GM21619 (cell line): ENCODE measurements around the gene MBD5.

Experiments used
- ATAC-seq: cut with Tn5 transposase; IDR thresholded peaks from one replicate; pipeline ENCODE4 v1.9.1; 2021; ENCODE audit not compliant: unreplicated experiment

Gene MBD5

GRCh38 chr2:148300544-148300943, 279.7 kb downstream of the MBD5 start:
- no peak for ATAC-seq

- no peak for ATAC-seq
Observed at GRCh38 chr2:148301362-148301761, 280.5 kb downstream of the MBD5 start.

DNA sequence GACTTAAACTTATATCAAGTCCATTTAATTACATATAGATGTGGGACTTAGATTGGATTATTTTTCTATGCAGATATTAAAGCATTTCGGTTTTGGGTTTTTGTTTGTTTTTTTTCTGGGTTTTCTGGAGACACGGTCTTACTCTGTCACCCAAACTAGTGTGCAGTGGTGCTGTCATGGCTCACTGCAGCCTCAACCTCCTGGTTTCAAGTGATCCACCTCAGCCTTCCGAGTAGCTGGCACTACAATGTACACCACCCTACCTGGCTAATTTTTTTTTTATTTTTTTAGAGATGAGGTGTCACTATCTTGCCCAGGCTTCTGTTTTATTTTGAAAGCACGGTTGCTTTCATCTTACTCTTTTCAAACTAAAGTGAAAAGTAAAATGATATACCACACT, 281.6 kb downstream of the MBD5 start:
- ATAC-seq = no peak

- ATAC-seq = no peak
Observed at GRCh38 chr2:148303161-148303560, 282.3 kb downstream of the MBD5 start.

DNA sequence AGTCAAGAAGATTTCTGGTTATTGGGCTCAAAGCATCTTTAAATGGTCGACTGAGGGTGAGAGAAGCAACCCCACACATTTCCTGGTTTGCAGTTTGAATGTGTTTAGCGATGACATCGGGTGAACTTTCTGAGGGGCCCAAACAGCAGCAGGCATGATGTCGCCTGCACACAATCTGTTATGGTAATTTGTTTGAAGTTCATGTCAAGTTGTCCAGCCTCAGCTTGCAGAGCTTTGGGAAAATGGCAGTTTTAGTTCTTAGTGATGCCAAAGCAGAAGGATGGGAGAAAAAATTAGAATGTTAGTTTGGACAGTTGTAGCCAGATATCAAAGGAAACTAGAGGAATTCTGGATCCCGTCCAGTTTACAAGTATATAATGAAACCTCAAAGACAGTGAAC, 284.6 kb downstream of the MBD5 start:
- ATAC-seq = no peak

GRCh38 chr2:148306027-148306426, 285.1 kb downstream of the MBD5 start:
- no peak for ATAC-seq

- ATAC-seq = no peak
Observed at GRCh38 chr2:148317598-148317997, 296.7 kb downstream of the MBD5 start.

DNA sequence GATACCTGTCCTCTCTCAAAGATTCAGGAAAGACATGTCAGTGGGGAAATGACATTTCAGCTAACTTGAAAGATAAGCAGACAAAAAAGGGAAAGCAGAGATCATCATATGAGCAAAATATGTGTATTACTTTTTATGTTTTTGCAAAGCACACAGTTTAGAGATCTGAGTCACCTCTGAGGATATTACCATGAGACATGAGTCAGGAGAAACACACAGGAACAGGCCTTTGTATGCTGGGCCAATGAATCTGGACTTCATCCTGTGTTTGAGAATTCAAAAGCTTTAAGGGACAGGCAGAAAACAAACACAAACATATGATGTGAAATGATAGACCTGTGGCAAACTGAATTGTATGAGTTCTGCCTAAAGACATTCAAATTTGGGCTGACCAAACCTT, 317.6 kb downstream of the MBD5 start:
- ATAC-seq = no peak

- no peak for ATAC-seq
Observed at GRCh38 chr2:148342086-148342485, 321.2 kb downstream of the MBD5 start.

DNA sequence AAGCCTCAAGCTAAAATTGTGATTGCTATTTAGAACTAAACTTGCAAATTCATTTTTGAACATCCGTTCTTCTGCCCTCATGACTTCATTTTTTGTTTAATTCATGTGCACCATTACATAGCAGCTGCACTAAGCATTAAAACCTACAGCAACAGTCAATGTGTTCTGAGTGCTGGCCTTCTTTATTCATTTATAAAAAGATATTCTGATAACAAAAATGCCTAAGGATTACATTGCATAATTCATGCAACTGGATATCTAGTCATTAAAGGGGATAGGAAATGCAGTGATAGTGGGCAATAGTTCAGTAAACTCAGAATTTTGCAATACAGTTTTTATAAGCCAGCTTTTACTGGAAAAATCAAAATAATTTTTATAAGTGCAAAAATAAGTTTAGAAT, 329.3 kb downstream of the MBD5 start:
- ATAC-seq = no peak

GRCh38 chr2:148351437-148352143, 330.7 kb downstream of the MBD5 start:
- ATAC-seq = no peak

DNA sequence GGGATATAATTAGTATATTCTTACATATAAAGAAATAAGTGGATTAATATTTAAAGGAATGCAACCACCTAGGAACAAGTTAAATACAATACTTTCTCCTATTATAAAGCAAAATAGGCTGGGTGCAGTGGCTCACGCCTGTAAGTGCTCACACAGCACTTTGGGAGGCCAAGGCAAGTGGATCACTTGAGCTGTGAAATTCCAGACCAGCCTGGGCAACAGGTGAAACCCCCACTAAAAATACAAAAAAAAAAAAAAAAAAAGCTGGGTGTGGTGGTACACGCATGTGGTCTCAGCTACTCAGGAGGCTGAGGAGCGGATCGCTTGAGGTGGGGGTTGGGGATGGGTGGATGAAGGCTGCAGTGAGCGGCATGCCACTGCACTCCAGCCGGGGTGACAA, 337.5 kb downstream of the MBD5 start:
- no peak for ATAC-seq

- no peak for ATAC-seq
Observed at GRCh38 chr2:148360662-148361061, 339.8 kb downstream of the MBD5 start.

DNA sequence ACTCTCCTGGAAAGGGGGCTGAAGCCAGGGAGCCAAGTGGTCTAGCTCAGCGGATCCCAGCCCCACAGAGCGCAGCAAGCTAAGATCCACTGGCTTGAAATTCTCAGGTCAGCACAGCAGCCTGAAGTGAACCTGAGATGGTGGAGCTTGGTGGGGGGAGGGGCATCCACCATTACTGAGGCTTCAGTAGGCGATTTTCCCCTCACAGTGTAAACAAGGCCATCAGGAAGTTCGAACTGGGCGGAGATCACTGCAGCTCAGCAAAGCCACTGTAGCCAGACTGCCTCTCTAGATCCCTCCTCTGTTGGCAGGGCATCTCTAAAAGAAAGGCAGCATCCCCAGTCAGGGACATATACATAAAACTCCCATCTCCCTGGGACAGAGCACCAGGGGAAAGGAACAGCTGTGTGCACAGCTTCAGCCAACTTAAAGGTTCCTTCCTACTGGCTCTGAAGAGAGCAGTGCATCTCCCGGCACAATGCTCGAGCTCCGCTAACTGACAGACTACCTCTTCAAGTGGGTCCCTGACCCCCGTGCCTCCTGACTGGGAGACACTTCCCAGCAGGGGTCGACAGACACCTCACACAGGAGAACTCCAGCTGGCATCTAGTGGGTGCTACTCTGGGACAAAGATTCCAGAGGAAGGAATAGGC, 341.4 kb downstream of the MBD5 start:
- ATAC-seq = no peak

DNA sequence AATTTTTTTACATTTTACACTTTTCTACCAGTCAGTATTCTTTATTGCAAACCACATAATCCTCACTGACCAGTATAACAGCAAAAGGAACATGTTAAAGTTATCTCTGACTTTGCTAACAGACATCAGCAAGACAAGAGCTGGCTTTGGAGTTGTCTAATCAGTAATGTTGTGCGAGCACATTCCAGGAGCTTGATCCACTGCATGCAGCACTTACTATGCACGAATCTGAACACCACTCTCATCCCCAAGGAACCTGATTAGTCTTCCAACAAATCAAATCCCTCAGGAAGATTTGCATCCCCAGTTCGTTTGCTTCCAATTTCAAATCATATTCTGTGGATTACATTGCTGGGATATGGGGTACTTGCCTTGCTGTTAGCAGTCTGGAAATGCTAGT, 354.3 kb downstream of the MBD5 start:
- no peak for ATAC-seq

DNA sequence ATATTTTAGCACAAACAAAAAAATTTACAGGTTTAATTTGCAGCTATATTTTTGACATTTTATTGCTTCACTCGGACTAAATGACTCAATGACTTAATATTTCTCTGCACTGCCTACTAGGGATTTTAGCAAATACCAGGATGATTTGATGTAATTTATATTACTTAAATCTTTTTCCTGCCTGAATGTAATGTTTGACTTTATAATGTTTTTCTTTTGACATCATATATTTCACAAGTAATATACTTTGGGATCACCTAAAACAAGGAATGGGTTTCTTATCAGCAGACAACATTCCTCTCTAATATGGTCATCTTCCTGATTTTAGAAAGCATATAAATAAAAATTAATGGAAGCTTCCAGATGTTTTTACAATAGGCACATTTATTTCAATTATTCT, 370.4 kb downstream of the MBD5 start:
- ATAC-seq = no peak

- ATAC-seq = no peak
Observed at GRCh38 chr2:148402786-148403185, 381.9 kb downstream of the MBD5 start.

DNA sequence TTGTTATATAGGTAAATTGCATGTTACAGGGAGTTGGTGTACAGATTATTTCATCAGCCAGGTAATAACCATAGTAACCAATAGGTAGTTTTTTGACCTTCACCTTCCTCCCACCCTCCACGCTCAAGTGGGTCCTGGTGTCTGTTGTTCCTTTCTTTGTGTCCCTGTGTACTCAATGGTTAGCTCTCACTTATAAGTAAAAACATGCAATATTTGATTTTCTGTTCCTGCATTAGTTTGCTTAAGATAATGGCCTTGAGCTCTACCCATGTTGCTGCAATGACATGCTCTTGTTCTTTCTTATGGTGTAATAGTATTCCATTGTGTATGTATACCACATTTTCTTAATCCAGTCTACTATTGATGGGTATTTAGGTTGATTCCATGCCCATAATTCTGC, 390.0 kb downstream of the MBD5 start:
- ATAC-seq = no peak

DNA sequence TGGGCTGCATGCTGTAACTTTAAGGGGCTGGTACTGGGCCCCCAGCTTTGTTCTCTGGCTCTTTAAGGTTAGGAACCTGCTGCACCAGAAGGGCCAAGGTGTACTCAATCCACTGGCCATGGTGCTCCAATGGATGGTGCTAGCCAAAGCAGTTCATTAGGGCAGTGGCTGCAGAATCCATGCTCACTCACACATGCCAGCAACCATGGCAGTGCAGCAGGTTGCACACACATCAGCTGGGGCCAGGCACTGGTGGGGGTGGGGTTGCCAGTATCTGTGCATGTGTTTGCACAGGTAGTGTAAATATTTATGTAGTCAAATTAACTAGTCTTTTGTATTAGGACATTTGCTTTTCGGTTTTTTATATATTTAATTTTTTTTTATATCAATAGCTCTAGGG, 395.4 kb downstream of the MBD5 start:
- no peak for ATAC-seq

DNA sequence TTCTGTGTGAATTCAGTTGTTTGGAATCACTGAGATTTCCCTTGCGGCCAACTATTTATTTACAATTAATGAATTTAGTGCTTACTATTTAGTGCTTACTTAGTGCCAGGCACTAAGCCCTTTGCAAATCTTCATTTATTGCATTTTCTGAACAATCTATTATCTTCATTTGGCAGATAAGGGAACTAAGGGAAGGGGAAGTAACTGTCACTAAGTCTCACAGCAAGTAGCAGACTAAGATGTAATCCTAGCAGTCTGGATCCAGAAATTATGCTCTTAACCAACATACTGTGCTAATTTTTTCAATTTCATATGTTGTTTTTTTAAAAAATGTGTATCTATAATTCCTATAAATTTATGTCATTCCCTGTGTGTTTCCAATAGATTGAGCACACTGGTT, 409.2 kb downstream of the MBD5 start:
- ATAC-seq = no peak

- ATAC-seq = no peak
Observed at GRCh38 chr2:148447877-148448276, 427.0 kb downstream of the MBD5 start.

- ATAC-seq = no peak
Observed at GRCh38 chr2:148450531-148450930, 429.6 kb downstream of the MBD5 start.

- ATAC-seq = no peak
Observed at GRCh38 chr2:148451046-148451445, 430.2 kb downstream of the MBD5 start.
